Measurements from ENCODE around the gene GRK4. TPM values are rescaled to one million over a fixed set of nuclear protein-coding genes. Genes with fewer than 3 reads are reported as not detected.
"Not testable (repeated sequence)": the region's sequence is repeated elsewhere in the genome, so short reads cannot be mapped to it uniquely, and the experiment has no call there.

GRK4 gene
- total RNA-seq, 4 donors from 2014 or later: 7.6 to 10.8 (median 9.1) TPM

- no peak overlapping the region for H3K4me3 ChIP-seq (replicated peaks in 1 of 3)
- no peak for TF ChIP-seq POLR2A (IDR thresholded peaks at IDR 0.05)
- TF ChIP-seq, protein P1, sequence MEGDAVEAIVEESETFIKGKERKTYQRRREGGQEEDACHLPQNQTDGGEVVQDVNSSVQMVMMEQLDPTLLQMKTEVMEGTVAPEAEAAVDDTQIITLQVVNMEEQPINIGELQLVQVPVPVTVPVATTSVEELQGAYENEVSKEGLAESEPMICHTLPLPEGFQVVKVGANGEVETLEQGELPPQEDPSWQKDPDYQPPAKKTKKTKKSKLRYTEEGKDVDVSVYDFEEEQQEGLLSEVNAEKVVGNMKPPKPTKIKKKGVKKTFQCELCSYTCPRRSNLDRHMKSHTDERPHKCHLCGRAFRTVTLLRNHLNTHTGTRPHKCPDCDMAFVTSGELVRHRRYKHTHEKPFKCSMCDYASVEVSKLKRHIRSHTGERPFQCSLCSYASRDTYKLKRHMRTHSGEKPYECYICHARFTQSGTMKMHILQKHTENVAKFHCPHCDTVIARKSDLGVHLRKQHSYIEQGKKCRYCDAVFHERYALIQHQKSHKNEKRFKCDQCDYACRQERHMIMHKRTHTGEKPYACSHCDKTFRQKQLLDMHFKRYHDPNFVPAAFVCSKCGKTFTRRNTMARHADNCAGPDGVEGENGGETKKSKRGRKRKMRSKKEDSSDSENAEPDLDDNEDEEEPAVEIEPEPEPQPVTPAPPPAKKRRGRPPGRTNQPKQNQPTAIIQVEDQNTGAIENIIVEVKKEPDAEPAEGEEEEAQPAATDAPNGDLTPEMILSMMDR (IDR thresholded peaks at IDR 0.05): peak in 1 of 6 experiments; percentile 10
- peak overlapping the region; percentile 31 to 68 (median 55) for H3K27ac ChIP-seq
- 75 to 77% methylated on average over 28 to 29 of the region's 33 CpGs for WGBS, 2 donors
- H3K36me3 ChIP-seq: peaks cover 55 to 60% of the 10 kb centered on the region in 2 donors
- H3K9me3 ChIP-seq: no peaks in the 10 kb centered on the region
- no peaks in the 10 kb centered on the region for H3K27me3 ChIP-seq
- peak; percentile 77 to 81 for DNase-seq
- intact Hi-C loops (cut with DNase I): no loop called here
- peaks cover 7 to 14% of the 10 kb centered on the region in 2 donors for H3K4me1 ChIP-seq
Observed at GRCh38 chr4:2954358-2955185, 8.8 kb upstream of the GRK4 start.

DNA sequence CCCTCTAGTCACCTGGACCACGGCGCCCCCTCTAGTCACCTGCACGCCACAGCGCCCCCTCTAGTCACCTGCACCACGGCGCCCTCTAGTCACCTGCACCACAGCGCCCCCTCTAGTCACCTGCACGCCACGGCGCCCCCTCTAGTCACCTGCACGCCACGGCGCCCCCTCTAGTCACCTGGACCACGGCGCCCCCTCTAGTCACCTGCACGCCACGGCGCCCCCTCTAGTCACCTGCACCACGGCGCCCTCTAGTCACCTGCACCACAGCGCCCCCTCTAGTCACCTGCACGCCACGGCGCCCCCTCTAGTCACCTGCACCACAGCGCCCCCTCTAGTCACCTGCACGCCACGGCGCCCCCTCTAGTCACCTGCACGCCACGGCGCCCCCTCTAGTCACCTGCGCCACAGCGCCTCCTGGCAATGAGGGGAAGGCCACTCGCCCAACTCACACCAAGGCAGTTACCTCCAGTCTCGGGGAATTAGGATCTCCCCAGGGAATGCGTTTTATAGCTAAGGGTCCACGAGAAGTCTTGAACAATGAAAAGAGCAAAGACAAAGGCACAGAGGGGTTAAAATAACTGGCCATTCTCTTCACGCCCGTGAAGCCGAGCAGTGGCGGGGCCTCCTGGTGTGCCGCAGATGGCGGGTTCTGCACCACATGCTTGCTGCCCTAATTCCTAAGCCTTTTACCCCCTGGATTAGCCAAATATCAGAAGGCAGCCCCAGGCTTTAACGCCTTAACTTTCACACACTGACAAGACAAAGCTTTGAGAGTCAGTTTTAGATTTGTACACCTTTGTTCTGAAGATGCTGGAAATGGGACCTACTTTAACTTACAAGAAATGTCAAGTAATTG is 8.0 kb upstream of the GRK4 start:
- intact Hi-C loops (cut with DNase I); H3K9me3 ChIP-seq; H3K27me3 ChIP-seq; DNase-seq; H3K4me3 ChIP-seq (replicated peaks in 1 of 3): not testable (repeated sequence)
- 95 to 98% methylated on average over 13 to 18 of the region's 44 CpGs for WGBS, 2 donors
- TF ChIP-seq, protein P1 (IDR thresholded peaks at IDR 0.05): peak in 1 of 6 experiments; percentile 15
- H3K4me1 ChIP-seq: peaks cover 7 to 14% of the 10 kb centered on the region in 2 donors
- peaks cover 47 to 51% of the 10 kb centered on the region in 2 donors for H3K36me3 ChIP-seq
- H3K27ac ChIP-seq: peak overlapping the region in 1 of 3 donors; percentile 9

GRCh38 chr4:2958446-2958845 is 4.9 kb upstream of the GRK4 start:
- 33 to 40% methylated on average over 9 of the region's 9 CpGs for WGBS, 2 donors
- Histone ChIP-seq H3K27me3 (no peaks in the 10 kb centered on the region), H3K4me3 (replicated peaks in 1 of 3) (no peak overlapping the region), H3K36me3 (peaks cover 18 to 22% of the 10 kb centered on the region in 2 donors), H3K27ac (no peak overlapping the region), H3K9me3 (no peaks in the 10 kb centered on the region), H3K4me1 (peaks cover 19 to 30% of the 10 kb centered on the region in 2 donors)
- peak in 1 of 2 donors; percentile 38 for DNase-seq
- intact Hi-C loops (cut with DNase I): no loop called here
- TF ChIP-seq, protein P1 (IDR thresholded peaks at IDR 0.05): no peak
- TF ChIP-seq POLR2A (IDR thresholded peaks at IDR 0.05): no peak

- DNase-seq; H3K27me3 ChIP-seq; H3K27ac ChIP-seq; H3K4me3 ChIP-seq (replicated peaks in 1 of 3); H3K9me3 ChIP-seq; intact Hi-C loops (cut with DNase I): not testable (repeated sequence)
- Histone ChIP-seq H3K36me3 (peaks cover 16 to 21% of the 10 kb centered on the region in 2 donors), H3K4me1 (peaks cover 23 to 27% of the 10 kb centered on the region in 2 donors)
- WGBS, 2 donors: 94% methylated on average over 4 of the region's 4 CpGs
Observed at GRCh38 chr4:2960450-2960849, 2.9 kb upstream of the GRK4 start.

DNA sequence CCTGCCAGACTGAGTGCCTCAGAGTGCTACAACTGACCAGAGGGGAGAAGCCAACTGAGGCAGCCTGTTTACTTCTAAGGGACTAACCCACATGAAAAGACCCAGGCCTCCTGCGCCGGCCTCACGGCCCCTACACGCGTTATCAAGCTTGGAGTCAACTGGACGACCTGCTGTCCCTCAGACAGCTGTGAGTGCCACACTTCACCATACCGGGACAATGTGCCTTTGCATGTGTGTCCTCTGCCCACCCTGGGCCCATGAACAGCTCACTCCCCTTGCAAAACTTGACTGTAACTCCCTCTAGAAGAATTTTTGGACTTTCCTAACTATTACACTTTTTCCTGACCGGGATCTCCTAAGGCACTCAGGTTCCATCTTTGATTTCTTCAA is 2.0 kb upstream of the GRK4 start:
- no peak overlapping the region for H3K4me3 ChIP-seq (replicated peaks in 1 of 3)
- H3K4me1 ChIP-seq: peaks cover 23 to 27% of the 10 kb centered on the region in 2 donors
- no peaks in the 10 kb centered on the region for H3K27me3 ChIP-seq
- H3K36me3 ChIP-seq: peaks cover 8 to 11% of the 10 kb centered on the region in 2 donors
- no peak for TF ChIP-seq POLR2A (IDR thresholded peaks at IDR 0.05)
- TF ChIP-seq, protein P1 (IDR thresholded peaks at IDR 0.05): no peak
- H3K27ac ChIP-seq: no peak overlapping the region
- no peaks in the 10 kb centered on the region for H3K9me3 ChIP-seq
- DNase-seq: no peak
- 67 to 78% methylated on average over 8 of the region's 8 CpGs for WGBS, 2 donors
- intact Hi-C loops (cut with DNase I): no loop called here
